ENCODE data around the gene FHIT. TPM values are rescaled to one million over a fixed set of nuclear protein-coding genes. Genes with fewer than 3 reads are reported as not detected.

FHIT gene
- total and polyA plus RNA-seq, 7 donors, result 2.4 to 10.2 (median 6.1) TPM

GRCh38 chr3:60669636-60670035 is 581.6 kb downstream of the FHIT start:
- Histone ChIP-seq H3K27ac (no peak overlapping the region), H3K36me3 (no peaks in the 10 kb centered on the region), H3K4me3 (no peak overlapping the region), H3K27me3 (no peaks in the 10 kb centered on the region), H3K9me3 (no peaks in the 10 kb centered on the region), H3K4me1 (no peaks in the 10 kb centered on the region)
- DNase-seq, result no peak
- intact Hi-C loops (cut with DNase I), result no loop called here
- WGBS, 2 donors, result 96% methylated on average over 1 of the region's 1 CpG
- no peak for TF ChIP-seq EP300 (IDR thresholded peaks at IDR 0.05)
- no peak for TF ChIP-seq POLR2AphosphoS5 (IDR thresholded peaks at IDR 0.05)
- TF ChIP-seq CTCF (IDR thresholded peaks at IDR 0.05), result no peak
- TF ChIP-seq POLR2A (IDR thresholded peaks at IDR 0.05), result no peak

- DNase-seq, result no peak
- Histone ChIP-seq H3K4me1 (no peaks in the 10 kb centered on the region), H3K27ac (no peak overlapping the region), H3K9me3 (peaks cover 0 to 8% (median 2%) of the 10 kb centered on the region in 4 donors), H3K36me3 (no peaks in the 10 kb centered on the region), H3K4me3 (no peak overlapping the region), H3K27me3 (no peaks in the 10 kb centered on the region)
- intact Hi-C loops (cut with DNase I), result no loop called here
- 91 to 96% methylated on average over 2 of the region's 2 CpGs for WGBS, 2 donors
- TF ChIP-seq POLR2AphosphoS5 (IDR thresholded peaks at IDR 0.05) (no peak), EP300 (IDR thresholded peaks at IDR 0.05) (no peak), POLR2A (IDR thresholded peaks at IDR 0.05) (no peak), CTCF (IDR thresholded peaks at IDR 0.05) (no peak)
Observed at GRCh38 chr3:60660026-60660425, 591.2 kb downstream of the FHIT start.

GRCh38 chr3:60659098-60659497 is 592.2 kb downstream of the FHIT start:
- TF ChIP-seq CTCF (IDR thresholded peaks at IDR 0.05) (no peak), POLR2AphosphoS5 (IDR thresholded peaks at IDR 0.05) (no peak), POLR2A (IDR thresholded peaks at IDR 0.05) (no peak), EP300 (IDR thresholded peaks at IDR 0.05) (no peak)
- Histone ChIP-seq H3K9me3 (peaks cover 0 to 8% (median 2%) of the 10 kb centered on the region in 4 donors), H3K27me3 (no peaks in the 10 kb centered on the region), H3K27ac (no peak overlapping the region), H3K4me3 (no peak overlapping the region), H3K36me3 (no peaks in the 10 kb centered on the region), H3K4me1 (no peaks in the 10 kb centered on the region)
- 97 to 98% methylated on average over 1 of the region's 1 CpG for WGBS, 2 donors
- DNase-seq, result no peak
- intact Hi-C loops (cut with DNase I), result no loop called here

- no peaks in the 10 kb centered on the region for H3K27me3 ChIP-seq
- H3K36me3 ChIP-seq, result no peaks in the 10 kb centered on the region
- no peak for DNase-seq
- no peak overlapping the region for H3K4me3 ChIP-seq
- TF ChIP-seq EP300 (IDR thresholded peaks at IDR 0.05) (no peak), POLR2A (IDR thresholded peaks at IDR 0.05) (no peak), CTCF (IDR thresholded peaks at IDR 0.05) (no peak), POLR2AphosphoS5 (IDR thresholded peaks at IDR 0.05) (no peak)
- peaks cover 0 to 8% (median 0%) of the 10 kb centered on the region in 4 donors for H3K9me3 ChIP-seq
- WGBS, 2 donors, result 83 to 88% methylated on average over 2 of the region's 2 CpGs
- intact Hi-C loops (cut with DNase I), result no loop called here
- H3K27ac ChIP-seq, result no peak overlapping the region
- H3K4me1 ChIP-seq, result no peaks in the 10 kb centered on the region
Observed at GRCh38 chr3:60657972-60658371, 593.3 kb downstream of the FHIT start.

- TF ChIP-seq CTCF (IDR thresholded peaks at IDR 0.05), result no peak
- no peak for TF ChIP-seq POLR2A (IDR thresholded peaks at IDR 0.05)
- no peak for TF ChIP-seq EP300 (IDR thresholded peaks at IDR 0.05)
- TF ChIP-seq POLR2AphosphoS5 (IDR thresholded peaks at IDR 0.05), result no peak
- H3K9me3 ChIP-seq, result no peaks in the 10 kb centered on the region
- H3K27me3 ChIP-seq, result no peaks in the 10 kb centered on the region
- H3K4me3 ChIP-seq, result no peak overlapping the region
- DNase-seq, result no peak
- H3K27ac ChIP-seq, result no peak overlapping the region
- no peaks in the 10 kb centered on the region for H3K36me3 ChIP-seq
- no peaks in the 10 kb centered on the region for H3K4me1 ChIP-seq
- intact Hi-C loops (cut with DNase I), result no loop called here
- 89 to 93% methylated on average over 2 of the region's 2 CpGs for WGBS, 2 donors
Observed at GRCh38 chr3:60652829-60653228, 598.4 kb downstream of the FHIT start.
